Measurements from ENCODE around the gene WWC1.

WWC1 gene

DNA sequence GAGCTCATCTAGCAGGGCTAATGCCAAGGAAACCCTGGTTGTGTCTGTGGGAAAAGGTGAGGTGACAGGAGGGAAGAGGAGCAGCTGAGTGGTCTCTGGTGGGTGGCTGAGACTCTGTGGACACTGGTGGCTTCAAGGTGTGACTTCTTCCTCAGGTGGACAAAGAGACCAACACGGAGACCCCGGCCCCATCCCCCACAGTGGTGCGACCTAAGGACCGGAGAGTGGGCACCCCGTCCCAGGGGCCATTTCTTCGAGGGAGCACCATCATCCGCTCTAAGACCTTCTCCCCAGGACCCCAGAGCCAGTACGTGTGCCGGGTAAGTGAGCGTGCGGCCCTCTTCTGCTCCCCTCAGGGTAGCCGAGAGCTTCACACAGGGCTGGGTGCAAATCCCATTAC lies 163.8 kb downstream of the WWC1 start:
- no peak for DNase-seq

DNA sequence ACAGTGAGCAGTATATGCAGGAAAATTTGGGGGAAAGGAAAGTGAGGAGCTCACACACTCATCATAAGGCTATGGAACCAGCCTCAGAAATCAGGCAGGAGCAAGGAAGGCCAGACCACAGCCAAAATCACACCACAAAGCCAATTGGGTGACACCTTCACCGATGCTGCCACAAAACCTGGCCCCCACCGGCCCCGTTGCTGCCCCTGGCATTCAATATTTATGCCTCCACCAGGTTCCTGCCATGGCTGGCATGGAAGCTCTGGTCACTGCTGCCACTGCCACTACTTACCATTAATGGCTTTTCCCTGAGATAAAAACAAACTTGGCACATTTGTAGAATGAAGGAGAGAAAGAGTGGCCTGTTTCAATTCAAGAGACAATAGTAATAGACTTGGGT lies 166.1 kb downstream of the WWC1 start:
- no peak for DNase-seq

DNA sequence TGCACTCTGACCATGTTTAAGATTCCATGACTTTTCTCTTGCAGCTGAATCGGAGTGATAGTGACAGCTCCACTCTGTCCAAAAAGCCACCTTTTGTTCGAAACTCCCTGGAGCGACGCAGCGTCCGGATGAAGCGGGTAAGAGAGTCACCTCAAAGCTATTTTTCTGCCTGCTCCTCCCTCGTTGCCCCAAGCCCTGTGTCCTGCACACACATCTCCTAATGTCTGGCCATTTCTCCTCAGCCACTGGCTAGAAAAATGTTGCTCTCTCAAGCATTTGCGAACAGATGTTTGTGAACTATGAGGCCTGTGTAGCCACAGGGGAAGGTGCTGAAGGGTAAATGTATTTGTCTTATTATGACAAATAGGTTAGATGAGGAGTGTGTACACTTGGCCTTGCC lies 169.2 kb downstream of the WWC1 start:
- no peak for DNase-seq

DNA sequence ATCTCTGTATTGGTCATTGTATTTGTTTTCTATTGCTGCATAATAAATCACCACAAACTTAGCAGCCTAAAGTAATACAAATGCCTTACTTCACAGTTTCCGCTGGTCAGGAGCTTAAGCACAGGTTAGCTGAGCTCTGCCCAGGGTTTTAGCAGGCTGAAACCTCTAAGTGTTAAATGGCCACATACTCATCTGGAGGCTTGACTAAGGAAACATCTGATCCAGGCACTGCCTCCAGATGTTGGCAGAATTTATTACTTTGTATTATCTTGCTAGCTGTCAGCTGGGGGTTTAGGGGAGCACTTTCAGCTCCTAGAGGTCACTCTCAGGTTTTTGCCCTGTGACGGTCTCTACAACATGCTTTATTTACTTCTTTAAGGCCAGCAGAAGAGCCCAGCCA lies 171.6 kb downstream of the WWC1 start:
- DNase-seq: no peak

DNA sequence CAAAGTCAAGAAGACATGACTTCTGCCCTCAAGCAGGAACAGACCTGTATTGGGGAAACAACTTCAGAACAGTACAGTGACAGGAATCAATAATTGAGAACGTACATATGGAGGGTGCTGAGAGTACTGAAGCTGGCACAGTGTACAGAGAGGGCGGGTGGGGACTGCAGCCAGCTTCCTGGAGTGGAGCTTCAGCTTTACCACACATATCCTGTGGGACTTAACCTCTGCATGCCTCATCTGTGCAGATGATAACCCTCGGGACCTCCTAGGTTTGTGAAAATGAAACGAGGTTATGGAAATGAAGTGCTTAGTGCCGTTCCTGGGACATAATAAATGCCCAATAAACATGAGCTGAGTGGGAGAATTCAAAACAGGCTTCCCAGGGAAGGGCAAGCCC lies 172.8 kb downstream of the WWC1 start:
- no peak for DNase-seq

DNA sequence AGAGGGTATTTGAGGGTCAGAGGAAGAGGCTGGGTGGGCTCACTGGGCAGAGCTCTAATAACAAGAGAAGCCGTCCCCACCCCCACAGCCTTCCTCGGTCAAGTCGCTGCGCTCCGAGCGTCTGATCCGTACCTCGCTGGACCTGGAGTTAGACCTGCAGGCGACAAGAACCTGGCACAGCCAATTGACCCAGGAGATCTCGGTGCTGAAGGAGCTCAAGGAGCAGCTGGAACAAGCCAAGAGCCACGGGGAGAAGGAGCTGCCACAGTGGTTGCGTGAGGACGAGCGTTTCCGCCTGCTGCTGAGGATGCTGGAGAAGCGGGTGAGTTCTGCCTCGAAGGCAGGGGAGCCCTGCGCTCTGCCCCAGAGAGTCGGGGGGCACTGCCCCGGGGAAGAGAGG lies 173.2 kb downstream of the WWC1 start:
- no peak for DNase-seq

DNA sequence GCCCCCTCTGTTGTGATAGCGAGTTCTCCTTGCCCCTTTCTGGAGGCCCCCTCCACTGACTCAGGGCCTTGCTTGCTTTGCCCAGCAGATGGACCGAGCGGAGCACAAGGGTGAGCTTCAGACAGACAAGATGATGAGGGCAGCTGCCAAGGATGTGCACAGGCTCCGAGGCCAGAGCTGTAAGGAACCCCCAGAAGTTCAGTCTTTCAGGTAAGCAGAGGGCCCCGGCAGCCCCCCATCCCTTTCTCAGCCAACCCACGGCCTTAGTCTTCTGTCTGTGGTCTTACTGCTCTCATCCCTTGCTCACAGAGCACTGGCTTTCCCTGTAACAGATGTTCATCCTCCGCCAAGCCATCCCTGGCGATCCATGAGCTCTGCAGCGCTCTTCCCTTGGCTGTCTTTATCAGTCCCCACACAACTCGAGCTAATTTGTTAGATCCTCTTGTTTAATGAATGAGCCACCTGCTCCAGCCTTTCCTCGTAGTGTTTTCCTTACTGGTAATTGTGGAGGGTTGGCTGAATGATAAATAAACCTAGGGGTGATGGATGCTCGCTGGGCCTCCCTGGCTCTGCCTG lies 176.4 kb downstream of the WWC1 start:
- DNase-seq: no peak

DNA sequence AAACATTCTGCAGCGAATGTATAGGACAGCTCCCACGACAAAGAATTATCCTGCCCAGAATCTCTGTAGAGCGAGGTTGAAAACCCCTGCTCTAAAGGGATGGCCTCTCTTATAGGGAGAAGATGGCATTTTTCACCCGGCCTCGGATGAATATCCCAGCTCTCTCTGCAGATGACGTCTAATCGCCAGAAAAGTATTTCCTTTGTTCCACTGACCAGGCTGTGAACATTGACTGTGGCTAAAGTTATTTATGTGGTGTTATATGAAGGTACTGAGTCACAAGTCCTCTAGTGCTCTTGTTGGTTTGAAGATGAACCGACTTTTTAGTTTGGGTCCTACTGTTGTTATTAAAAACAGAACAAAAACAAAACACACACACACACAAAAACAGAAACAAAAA lies 177.4 kb downstream of the WWC1 start:
- no peak for DNase-seq

DNA sequence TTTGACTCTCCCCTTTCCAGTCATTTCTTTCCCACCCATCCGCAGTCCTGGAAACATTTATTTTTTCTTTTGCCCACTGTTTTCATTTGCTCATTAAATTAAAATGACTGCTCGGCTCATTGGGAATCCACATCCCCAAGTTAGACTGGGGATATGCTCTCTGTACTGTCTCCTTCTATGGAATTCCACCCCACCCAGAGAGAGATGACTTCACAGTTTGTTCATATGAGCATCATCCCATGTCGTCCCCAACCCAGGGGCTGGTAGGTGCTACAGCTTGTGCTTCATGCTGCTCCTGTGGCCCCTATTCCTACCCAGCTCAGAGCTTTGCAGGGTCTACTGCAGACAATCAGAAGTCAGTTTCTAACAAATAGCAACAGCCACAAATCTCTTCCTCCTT lies 178.4 kb downstream of the WWC1 start:
- DNase-seq: no peak

DNA sequence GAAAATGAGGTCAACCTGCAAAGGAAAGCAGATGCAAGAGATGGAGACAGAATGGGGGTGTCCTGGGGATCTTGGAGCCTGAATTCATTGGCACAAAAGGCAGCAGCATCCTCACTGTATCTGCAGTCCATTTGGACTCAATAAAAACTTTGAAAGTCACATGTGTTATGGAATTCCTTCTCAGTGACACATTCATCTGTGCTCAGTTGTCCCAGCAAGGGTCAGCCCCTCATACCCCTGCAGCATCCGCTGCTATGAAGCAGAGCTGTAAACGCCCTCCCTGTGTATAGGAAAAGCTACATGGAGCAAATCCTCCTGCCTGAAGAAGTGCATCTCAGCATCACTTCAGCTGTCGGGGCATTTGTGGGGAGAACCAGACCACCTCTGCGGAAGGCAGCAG lies 180.3 kb downstream of the WWC1 start:
- no peak for DNase-seq

DNA sequence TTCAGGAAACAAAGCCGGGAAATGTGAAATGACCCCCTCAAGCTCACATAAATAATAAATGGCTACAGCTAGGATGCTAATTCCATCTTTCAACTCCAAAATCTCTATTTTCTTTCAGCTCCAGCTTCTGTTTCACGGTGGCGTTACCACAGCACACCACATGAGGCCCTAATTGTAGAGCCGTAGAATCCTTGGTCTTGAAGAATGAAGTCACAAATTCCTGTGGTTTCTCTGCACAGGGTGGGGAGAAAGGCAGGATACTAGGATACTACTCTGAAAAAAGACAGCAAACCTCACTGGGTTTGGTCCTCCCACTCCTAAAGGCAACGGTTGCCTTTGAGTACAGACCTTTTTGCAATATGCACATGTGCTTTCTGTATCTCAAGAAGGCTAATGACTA lies 180.9 kb downstream of the WWC1 start:
- DNase-seq: no peak

DNA sequence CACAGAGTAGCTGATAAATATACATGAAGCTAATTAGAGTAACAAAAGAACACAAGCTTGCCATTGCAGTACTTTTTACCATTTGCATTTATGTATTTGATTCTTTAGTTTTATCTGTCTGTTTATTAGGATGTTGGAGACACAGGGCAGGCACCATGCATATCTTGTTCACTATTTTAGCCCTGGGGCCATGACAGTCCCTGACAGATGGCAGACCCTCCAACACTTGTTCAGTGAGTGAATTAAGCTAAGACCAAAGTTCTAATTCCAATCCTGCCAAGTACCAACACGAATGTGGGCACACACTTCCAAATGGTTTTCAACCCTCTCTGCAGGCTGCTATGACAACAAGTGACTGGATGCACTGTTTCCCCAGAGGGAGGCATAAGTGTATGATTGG lies 182.9 kb downstream of the WWC1 start:
- no peak for DNase-seq

DNA sequence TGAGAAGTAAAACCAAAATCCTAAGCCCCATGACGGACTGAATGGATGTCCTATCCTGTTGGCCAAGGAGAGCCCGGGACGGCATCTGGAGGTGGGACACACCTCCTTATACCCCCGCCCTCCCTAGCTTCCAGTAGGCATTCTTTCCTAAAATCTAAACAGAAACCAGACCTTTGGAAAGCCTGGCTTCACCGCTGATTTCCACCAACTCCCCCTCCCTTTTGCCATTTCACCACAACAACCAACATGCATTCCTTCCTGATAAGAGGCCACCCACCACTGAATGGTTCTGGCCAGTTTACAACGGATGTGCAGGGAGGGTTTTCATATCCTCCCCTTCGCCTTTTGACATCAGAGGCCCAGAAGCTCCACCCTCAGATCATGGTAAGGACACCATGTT lies 185.6 kb downstream of the WWC1 start:
- DNase-seq: no peak

DNA sequence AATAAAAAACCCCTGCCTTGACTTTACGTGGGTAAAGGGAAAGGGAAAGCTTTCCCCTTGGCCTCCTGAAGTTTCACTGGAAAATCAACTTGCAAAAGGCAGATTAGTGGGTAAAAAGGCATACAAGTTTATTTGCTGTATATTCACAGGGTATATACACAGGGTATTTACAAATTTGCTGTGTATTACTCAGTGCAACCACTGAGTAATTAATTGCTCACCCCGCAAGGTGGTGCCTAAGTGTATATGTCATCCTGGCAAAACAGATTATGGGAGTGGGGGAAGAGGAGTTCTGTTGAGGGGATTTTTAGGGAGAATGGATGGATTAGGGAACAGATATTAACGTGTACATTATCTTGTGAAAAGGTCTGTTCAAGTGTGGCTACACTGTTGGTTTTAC lies 187.7 kb downstream of the WWC1 start:
- DNase-seq: no peak

DNA sequence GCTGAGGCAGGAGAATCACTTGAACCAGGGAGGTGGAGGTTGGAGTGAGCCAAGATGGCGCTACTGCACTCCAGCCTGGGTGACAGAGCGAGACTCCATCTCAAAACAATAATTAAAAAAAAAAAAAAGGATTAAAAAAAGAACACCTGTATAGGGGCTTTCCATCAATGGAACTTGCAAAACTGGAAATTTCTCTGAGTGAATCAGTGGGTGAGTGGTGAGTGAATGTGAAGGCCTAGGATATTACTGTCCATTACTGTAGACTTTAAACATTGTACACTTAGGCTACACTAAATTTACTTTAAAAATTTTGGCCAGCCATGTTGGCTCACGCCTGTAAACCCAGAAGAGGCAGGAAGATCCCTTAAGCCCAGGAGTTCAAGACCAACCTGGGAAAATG lies 189.2 kb downstream of the WWC1 start:
- DNase-seq: no peak

DNA sequence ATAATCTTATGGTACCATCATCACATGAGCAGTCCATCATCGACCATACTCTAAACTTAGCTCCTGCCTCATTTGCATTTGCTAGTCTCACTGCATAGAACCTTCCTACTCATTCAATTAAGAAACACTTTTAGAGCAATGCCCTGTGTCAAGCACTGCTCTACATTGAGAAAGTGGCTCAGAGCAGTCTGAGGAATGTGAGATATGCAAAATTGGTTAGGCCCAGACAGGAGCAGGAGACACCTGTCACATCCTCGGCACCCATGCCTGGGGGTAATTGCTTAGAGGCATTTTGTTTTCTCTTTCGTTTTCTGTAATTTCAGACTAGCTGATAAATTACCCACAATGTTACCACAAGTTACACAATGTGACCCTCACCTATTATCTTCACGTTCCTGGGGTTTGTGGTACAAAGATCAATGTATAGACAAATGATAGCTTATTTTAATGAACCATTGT lies 189.9 kb downstream of the WWC1 start:
- no peak for DNase-seq

DNA sequence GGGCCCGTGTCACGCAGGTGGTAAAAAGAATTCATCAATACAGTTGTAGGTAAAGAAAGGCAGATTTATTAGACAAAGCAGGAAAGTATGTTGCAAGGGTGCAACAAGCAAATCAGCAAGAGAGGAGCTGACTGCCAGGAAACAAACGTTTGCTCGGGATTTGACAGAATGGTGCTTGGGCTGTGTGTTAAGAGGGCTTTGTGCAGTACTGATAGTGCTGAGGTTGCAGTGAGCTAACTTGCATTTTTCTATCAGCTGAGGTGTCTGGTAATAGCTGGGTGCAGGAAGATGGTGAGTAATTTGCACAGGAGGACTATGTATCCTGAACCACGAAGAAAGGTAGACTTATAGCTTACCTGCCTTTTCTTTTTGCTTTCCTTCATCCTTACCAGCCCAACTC lies 190.9 kb downstream of the WWC1 start:
- DNase-seq: no peak

DNA sequence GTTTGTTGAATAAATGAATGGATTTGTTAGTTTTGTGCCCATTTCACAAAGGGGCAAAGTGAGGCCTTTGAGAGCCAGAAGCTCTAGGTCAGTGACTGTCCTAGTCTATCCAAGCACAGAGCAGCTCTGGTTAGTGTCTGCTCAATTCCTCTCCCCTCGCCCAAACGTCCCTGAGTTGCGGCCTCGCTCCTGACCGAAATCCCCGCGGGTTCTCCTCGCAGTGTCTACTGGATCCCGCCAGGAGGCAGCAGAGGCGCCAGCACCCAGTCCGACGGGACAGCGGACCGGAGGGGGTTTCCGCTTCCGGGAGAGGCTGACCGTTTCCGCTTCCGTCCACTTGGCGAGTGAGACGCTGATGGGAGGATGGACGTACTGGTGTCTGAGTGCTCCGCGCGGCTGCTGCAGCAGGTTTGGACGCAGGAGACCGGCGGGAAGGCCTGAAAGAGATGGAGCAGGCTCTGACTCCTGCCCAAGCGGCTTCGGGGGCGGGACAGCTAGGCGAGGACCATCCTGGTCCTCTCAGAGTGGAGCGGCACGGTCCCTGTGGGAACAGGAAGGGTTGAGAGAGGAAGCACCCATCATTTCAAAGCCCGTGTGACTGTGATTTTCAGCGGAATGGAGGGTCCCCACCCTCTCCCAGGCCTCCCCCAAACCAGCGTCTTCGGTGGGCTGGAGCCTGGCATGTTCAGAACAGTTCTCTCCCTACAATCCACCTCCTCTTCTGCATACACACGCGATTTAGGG lies 194.9 kb downstream of the WWC1 start, which contains the start of gene RARS1:
Gene RARS1, plus strand, starts transcription at position 336 of the 744 bp plus-strand sequence. Its CDS starts 28 bp downstream, at position 364.
- peak; percentile 78 for DNase-seq

DNA sequence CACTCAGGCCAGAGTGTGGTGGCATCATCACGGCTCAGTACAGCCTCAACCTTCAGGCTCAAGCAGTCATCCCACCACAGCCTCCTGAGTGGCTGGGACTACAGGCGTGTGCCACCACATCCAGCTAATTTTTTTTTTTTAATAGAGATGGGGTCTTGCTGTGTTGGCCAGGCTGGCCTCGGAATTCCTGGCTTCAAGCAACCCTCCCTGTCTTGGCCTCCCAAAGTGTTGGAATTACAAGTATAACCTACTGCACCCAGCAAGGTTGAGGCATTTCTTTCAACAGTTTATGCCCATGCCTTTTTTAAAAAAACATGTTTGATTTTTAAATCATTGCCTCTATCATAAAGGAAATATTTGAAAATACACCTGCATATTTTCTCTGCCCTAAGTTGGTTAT lies 197.6 kb downstream of the WWC1 start:
- DNase-seq: no peak

DNA sequence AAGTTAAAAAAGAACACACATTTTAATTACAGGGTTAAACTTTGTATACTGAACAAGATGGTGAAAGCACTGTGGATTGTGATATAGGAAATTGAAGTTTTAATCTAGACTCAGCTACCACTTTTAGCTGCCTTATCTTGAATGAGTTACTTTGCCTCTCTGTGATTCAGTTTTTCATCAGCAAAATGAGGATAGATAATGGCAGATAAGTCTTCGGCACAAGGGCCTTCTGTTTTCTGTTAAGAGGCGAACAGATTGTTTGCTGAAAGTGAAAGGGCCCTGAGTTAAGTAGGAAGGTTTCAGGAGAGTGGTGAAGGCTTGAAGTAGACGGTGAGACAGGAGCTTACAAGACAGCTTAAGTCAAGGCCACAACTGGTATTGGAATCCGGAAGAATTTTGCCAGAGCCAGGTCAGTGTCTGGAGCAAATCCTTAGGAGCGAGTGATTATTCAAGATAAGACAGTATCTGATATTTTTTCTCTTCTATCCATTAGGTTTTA lies 202.7 kb downstream of the WWC1 start:
- no peak for DNase-seq

DNA sequence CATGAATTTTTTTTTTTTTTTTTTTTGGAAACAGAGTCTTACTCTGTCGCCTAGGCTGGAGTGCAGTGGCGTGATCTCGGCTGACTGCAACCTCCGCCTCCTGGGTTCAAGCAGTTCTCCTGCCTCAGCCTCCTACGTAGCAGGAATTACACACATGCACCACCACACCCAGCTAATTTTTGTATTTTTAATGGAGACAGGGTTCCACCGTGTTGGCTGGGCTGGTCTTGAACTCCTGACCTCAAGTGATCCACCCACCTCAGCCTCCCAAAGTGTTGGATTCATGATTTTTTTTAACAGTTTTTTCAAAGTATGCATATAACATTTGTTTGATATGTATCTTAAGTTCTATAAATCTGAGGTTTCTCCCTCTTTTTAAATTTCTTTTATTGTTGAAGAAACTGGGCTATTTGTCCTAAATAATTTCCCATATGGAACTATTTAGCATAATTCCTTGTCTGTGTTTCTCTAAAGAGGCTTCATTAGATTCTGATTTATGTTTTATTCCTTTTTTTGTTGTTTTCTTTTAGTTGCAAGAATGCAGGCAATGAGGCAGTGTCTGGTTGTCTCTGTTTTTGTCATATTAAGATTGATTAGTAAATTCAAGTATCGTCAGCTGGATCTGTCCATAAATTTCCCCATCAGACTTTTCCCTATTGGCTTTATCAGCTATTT lies 211.3 kb downstream of the WWC1 start:
- DNase-seq: no peak

DNA sequence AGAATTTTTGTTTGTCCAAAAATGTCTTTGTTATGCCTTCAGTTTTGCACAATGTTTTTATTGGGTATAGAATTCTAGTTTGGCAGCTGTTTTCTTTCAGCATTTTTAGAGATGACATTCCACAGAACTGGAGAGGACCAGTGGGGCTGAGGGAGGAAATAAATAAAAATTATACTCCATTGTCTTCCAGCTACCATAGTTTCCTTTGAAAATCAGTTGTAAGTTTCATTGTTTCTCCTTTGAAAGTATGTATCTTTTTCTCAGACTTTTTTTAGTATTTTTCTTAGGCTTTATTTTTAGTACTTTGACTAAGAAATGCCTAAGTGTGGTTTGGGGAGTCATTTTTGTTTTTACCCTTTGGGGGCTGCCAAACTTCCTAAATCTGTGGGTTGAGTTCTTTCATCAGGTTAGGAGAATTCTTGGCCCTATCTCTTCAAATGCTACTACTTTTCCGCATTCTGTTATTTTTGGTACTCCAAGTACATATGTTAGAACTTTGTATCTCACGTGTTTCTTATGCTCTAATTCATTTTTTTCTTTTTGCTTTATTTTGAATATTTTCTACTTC lies 222.5 kb downstream of the WWC1 start:
- no peak for DNase-seq
